Measurements from ENCODE around the gene FRRS1.
"Not testable (repeated sequence)": the region's sequence is repeated elsewhere in the genome, so short reads cannot be mapped to it uniquely, and the experiment has no call there.

The FRRS1 gene, protein sequence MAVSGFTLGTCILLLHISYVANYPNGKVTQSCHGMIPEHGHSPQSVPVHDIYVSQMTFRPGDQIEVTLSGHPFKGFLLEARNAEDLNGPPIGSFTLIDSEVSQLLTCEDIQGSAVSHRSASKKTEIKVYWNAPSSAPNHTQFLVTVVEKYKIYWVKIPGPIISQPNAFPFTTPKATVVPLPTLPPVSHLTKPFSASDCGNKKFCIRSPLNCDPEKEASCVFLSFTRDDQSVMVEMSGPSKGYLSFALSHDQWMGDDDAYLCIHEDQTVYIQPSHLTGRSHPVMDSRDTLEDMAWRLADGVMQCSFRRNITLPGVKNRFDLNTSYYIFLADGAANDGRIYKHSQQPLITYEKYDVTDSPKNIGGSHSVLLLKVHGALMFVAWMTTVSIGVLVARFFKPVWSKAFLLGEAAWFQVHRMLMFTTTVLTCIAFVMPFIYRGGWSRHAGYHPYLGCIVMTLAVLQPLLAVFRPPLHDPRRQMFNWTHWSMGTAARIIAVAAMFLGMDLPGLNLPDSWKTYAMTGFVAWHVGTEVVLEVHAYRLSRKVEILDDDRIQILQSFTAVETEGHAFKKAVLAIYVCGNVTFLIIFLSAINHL

DNA sequence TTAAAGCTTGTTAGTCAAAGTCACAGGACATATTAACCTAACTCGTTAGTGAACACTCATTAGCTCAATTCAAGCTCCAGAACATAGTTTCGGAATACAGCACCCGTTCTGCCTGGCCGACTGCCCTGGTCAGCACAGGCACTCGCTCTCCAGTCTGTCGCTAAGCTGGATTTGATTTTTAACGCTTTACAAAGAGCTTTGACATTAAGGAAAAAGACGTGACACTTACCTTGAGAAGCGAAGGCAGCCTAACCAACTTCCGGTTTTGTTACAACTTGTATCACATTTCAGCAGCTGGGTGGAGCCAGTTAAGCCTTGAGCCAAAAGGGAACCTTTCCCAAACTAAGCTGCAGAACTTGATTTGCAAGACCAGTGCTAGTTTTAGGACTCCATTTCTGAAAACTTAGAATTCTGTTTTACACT lies at the start of gene FRRS1:
TSS of gene FRRS1 (minus strand) at position 258 of the 423 bp plus-strand sequence. CDS start 17,867 bp downstream, outside the sequence.
- peak; percentile 2 for DNase-seq (ENCODE audit: low read depth)

DNA sequence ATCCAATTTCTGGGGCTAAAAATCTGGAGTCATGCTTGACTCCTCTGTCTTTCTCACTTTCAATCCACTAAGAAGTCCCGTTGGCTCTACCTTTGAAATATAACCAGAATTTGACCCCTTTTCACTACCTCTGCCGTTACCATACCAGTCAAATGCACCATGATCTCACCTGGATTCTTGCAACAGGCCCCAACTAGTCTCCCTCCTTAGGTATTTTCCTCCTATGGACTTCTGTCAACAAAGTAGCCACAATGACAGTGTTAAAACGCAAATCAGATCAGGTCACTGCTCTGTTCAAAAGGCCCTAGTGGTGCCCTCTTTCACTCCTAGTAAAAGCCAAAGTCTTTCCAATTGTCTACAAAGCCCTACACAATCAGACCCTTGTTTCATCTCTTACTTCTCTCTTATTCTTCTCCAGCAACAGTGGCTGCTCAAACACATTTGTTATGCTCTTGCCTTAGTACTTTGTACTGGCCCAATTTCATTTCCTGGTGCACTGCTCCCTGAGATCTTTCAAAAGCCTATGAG lies 48.0 kb upstream of the FRRS1 start:
- DNase-seq (ENCODE audit: low read depth) = no peak

DNA sequence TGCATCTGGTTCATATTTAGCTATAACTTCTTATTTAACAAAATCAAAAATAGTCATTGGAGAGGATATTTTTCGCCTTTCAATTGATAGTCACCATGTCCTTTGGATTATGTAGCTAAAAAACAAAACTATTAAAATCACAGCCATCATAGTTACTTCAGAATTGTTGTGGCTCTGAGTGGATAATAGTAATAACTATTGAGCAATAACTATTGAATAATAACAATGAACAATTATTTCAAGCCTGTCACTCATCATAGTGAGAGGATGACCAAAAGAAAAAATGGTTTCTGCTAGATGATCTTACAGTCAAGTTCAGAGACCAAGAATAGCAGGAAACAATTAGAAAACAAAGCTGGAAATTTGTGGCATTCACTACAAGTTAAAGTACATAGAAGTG lies 45.3 kb upstream of the FRRS1 start:
- DNase-seq (ENCODE audit: low read depth) = no peak

GRCh38 chr1:99811075-99811474 lies 44.6 kb upstream of the FRRS1 start:
- no peak for DNase-seq (ENCODE audit: low read depth)

- no peak for DNase-seq (ENCODE audit: low read depth)
Observed at GRCh38 chr1:99808391-99809115, 42.1 kb upstream of the FRRS1 start.

DNA sequence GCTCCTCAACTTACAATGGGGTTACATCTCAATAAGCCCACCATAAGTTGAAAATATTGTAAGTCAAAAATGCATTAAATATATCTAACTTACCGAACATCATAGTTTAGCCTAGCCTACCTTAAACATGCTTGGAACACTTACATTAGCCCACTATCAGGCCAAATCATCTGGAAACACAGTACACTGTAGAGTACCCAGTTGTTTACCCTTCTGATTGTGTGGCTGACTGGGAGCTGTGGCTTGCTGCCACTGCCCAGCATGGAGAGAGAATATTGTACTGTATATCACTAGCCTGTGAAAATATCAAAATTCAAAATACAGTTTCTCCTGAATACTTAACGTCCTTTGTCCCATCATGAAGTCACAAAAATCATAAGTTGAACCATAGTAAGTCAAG lies 40.4 kb upstream of the FRRS1 start:
- DNase-seq (ENCODE audit: low read depth) = no peak

- no peak for DNase-seq (ENCODE audit: low read depth)
Observed at GRCh38 chr1:99801584-99801983, 35.1 kb upstream of the FRRS1 start.

GRCh38 chr1:99793861-99794260 lies 27.4 kb upstream of the FRRS1 start:
- DNase-seq (ENCODE audit: low read depth) = not testable (repeated sequence)

GRCh38 chr1:99789715-99790114 lies 23.3 kb upstream of the FRRS1 start:
- no peak for DNase-seq (ENCODE audit: low read depth)

GRCh38 chr1:99788896-99789295 lies 22.5 kb upstream of the FRRS1 start:
- DNase-seq (ENCODE audit: low read depth) = no peak

GRCh38 chr1:99786751-99787501 lies 20.5 kb upstream of the FRRS1 start:
- DNase-seq (ENCODE audit: low read depth) = no peak

GRCh38 chr1:99784809-99785255 lies 18.4 kb upstream of the FRRS1 start:
- no peak for DNase-seq (ENCODE audit: low read depth)

- DNase-seq (ENCODE audit: low read depth) = no peak
Observed at GRCh38 chr1:99784143-99784542, 17.7 kb upstream of the FRRS1 start.

- DNase-seq (ENCODE audit: low read depth) = no peak
Observed at GRCh38 chr1:99782920-99783319, 16.5 kb upstream of the FRRS1 start.

- DNase-seq (ENCODE audit: low read depth) = no peak
Observed at GRCh38 chr1:99782397-99782796, 16.0 kb upstream of the FRRS1 start.

DNA sequence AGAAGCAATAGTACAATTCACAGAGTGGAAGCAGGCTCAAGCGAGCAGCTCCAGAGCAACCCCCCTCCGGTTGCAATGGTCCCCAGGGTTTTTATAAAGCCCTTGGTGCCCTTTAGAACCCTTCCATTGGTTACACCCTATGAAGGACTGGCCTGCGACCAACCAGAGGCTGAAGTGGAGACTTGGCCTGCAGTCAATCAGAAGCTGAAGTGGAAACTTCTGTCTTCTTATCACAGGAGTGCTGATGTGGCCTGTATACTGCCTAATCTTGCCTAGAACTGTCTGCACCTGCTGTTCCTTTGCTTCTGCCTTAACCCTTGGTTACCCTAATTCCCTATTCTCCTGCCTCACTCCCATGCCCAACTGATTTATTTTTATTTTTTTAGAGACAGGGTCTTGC lies 15.4 kb upstream of the FRRS1 start:
- DNase-seq (ENCODE audit: low read depth) = no peak

DNA sequence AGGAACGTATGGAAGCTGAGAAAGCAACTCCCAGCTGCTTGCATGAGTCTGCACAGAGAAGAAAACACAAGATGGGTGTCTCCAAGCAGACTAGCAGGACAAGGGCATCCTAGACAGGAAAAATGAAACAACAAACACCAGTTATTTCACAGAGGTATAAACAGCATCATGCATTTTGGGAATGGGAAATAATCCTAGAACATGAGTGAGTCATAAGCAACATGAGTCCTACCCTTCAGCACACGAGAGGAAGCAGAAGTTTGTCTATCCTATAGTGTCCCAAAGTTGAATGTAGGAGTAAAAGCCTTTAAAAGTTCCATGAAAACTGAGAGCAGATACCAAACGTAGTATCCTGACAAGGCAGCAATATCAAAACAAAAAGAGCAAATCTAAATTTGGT lies 11.3 kb upstream of the FRRS1 start:
- DNase-seq (ENCODE audit: low read depth) = no peak

- DNase-seq (ENCODE audit: low read depth) = no peak
Observed at GRCh38 chr1:99776120-99776519, 9.7 kb upstream of the FRRS1 start.

- DNase-seq (ENCODE audit: low read depth) = no peak
Observed at GRCh38 chr1:99772809-99773208, 6.4 kb upstream of the FRRS1 start.

DNA sequence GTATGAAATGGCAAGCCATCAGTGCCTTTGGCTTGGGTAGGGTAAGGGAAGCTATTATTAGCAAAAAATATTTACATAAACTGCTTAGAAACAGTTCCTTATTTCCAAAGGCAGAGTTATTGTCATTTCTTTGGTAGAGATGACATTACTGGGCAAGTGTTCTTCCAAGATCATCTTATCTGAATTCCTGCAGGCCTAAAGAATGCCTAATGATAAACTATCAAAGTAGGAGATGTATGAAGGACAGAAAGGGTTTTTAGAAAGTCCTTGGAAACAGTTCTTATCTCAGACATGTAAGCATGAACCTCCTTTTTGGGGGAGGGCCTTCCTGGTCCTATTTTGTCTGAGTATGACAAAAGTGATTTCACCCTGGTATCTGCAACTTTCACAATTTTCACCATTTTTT lies 5.1 kb upstream of the FRRS1 start:
- DNase-seq (ENCODE audit: low read depth) = no peak

DNA sequence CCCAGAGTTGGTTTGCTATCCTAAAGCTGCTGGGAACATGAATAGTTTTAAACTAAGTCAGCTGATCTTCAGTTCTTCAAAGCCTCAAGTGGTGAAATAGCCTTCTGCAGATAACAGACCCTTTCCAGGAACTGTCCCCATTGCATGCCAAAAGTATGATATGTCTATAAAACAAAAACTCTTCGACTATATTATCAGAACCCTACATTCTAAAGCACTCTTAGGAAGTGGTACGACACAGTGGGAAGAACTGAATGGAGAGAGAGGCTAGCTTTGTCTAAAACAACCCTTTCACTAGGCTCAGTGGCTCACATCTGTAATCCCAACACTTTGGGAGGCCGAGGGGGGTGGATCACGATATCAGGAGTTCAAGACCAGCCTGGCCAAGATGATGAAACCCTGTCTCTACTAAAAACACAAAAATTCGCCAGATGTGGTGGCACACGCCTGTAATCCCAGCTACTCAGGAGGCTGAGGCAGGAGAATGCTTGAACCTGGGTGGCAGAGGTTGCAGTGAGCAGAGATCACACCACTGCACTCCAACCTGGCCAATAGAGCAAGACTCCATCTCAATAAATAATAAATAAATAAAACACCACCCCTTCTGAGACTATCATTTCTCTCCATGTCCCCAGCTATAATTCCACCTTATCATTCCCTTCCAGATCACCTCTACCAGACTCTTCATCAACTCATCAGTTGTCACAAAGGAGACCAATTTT lies 2.2 kb upstream of the FRRS1 start:
- no peak for DNase-seq (ENCODE audit: low read depth)

All from activated T-cell treated with anti-CD3 and anti-CD28 coated beads for 1 hour (primary cell).